ENCODE data around the gene BUB1.

Gene BUB1

DNA sequence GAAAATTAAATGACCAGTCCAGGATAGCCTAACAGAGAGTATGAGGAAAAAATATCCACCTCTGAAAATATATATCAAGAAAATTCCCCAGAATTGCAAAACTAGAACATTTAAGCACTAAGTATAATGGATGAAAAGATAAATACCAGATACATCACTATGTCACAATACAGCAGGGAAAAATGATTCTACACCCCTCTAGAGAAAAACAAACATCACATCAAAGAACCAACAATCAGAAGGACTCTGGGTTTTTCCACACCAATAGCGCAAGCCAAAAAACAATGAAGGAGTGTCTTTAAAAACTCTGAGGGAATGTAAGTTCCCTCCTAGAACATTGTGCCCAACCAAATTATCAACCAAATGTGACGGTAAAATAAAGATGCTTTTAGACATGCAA is 13.7 kb downstream of the BUB1 start:
- TF ChIP-seq, protein P1, sequence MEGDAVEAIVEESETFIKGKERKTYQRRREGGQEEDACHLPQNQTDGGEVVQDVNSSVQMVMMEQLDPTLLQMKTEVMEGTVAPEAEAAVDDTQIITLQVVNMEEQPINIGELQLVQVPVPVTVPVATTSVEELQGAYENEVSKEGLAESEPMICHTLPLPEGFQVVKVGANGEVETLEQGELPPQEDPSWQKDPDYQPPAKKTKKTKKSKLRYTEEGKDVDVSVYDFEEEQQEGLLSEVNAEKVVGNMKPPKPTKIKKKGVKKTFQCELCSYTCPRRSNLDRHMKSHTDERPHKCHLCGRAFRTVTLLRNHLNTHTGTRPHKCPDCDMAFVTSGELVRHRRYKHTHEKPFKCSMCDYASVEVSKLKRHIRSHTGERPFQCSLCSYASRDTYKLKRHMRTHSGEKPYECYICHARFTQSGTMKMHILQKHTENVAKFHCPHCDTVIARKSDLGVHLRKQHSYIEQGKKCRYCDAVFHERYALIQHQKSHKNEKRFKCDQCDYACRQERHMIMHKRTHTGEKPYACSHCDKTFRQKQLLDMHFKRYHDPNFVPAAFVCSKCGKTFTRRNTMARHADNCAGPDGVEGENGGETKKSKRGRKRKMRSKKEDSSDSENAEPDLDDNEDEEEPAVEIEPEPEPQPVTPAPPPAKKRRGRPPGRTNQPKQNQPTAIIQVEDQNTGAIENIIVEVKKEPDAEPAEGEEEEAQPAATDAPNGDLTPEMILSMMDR (IDR thresholded peaks at IDR 0.05) = no peak
- peaks cover 68% of the 10 kb centered on the region for H3K36me3 ChIP-seq
- no peak overlapping the region for H3K27ac ChIP-seq
- no peaks in the 10 kb centered on the region for H3K9me3 ChIP-seq
- H3K4me3 ChIP-seq (ENCODE audit: low read depth in 1 of 2, low read length in 1 of 2) = no peak overlapping the region
- H3K27me3 ChIP-seq = no peaks in the 10 kb centered on the region
- H3K4me1 ChIP-seq (ENCODE audit: control insufficient read depth in 1 of 2, insufficient read depth in 1 of 2, low read depth in 1 of 2, low read length in 1 of 2) = no peaks in the 10 kb centered on the region

DNA sequence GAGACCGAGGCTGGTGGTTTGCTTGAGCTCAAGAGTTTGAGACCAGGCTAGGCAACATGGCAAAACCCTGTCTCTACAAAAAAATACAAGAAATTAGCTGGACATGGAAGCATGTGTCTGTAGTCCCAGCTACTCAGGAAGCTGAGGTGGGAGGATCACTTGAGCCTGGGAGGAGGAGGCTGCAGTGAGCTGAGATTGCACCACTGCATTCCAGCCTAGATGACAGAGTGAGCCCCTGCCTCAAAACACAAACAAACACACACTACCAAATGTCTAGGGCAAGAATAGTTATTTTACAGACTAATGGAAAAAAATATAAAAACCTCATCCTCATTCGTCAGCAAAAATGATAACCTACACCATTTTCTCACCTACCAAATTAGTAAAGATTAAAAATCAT is 15.3 kb downstream of the BUB1 start:
- Histone ChIP-seq H3K4me1 (ENCODE audit: control insufficient read depth in 1 of 2, insufficient read depth in 1 of 2, low read depth in 1 of 2, low read length in 1 of 2) (no peaks in the 10 kb centered on the region), H3K27ac (no peak overlapping the region), H3K36me3 (peaks cover 68% of the 10 kb centered on the region), H3K4me3 (ENCODE audit: low read depth in 1 of 2, low read length in 1 of 2) (no peak overlapping the region), H3K9me3 (no peaks in the 10 kb centered on the region), H3K27me3 (no peaks in the 10 kb centered on the region)
- TF ChIP-seq, protein P1 (IDR thresholded peaks at IDR 0.05) = no peak

DNA sequence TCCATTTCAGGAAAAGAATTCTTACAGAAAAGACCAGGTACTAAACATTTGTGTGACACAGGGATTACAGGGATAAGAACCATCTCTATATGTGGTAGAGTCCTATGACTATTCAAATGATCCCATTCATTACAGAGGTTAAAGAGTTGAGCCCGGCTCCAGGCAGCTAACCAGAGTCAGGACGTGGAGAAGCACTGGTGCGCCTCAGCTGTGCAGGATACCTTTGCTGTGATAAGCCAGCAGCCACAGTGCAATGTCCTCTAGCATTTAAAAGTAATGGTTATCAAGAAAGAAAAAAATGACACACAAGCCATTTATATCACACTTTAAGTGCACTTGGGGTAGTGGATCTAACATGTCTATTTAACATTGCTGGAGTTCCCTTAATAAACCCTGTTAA is 17.3 kb downstream of the BUB1 start:
- Histone ChIP-seq H3K4me1 (ENCODE audit: control insufficient read depth in 1 of 2, insufficient read depth in 1 of 2, low read depth in 1 of 2, low read length in 1 of 2) (no peaks in the 10 kb centered on the region), H3K4me3 (ENCODE audit: low read depth in 1 of 2, low read length in 1 of 2) (no peak overlapping the region), H3K27me3 (no peaks in the 10 kb centered on the region), H3K36me3 (peaks cover 70% of the 10 kb centered on the region), H3K27ac (no peak overlapping the region), H3K9me3 (no peaks in the 10 kb centered on the region)
- TF ChIP-seq, protein P1 (IDR thresholded peaks at IDR 0.05) = no peak

DNA sequence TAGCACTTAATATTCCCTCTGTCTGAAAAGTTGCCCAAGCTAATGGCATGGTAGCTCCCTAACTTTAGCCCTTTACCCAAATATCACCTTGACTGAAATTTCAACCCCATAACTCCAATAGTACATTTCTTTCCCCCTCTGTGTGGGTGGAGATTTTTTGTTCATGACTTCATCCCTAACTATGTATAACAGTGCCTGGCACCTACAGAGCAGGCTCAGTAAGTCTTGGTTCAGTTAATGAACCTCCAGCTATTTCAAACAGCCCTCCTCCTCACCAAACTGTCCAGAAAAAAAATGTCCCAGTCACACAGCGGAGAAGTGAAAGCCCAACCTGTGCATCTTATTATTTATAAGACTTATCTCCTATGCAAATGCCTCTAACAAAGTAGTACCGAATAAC is 18.6 kb downstream of the BUB1 start:
- no peaks in the 10 kb centered on the region for H3K4me1 ChIP-seq (ENCODE audit: control insufficient read depth in 1 of 2, insufficient read depth in 1 of 2, low read depth in 1 of 2, low read length in 1 of 2)
- H3K36me3 ChIP-seq = peaks cover 74% of the 10 kb centered on the region
- no peak overlapping the region for H3K4me3 ChIP-seq (ENCODE audit: low read depth in 1 of 2, low read length in 1 of 2)
- H3K9me3 ChIP-seq = no peaks in the 10 kb centered on the region
- no peaks in the 10 kb centered on the region for H3K27me3 ChIP-seq
- no peak overlapping the region for H3K27ac ChIP-seq
- TF ChIP-seq, protein P1 (IDR thresholded peaks at IDR 0.05) = no peak

DNA sequence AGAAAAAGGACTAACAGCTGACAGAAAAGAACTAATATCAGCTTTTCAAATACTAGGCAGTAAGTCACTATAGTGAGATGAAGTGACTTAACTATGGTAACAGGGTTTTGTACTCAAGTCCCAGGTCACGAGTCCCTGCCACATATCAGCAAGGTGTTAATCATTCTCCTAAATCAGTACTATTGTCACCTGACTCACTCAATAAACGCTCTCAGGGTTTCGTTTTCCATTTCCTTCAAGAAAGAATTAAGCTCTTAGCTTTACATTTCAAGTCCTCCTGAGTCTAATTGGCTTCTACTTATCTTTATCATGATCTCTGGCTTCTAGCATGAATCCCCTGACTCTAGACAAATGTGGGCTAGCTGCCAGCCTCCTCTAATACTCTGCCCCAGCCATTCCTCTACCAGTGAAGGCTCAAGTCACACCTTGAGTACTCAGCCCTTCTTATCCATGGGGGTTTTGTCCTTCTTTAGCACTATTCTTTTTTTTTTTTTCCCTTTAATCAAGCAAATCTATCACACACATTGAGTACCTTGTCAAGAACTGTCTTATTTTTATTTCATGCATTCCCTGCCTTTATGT is 20.0 kb downstream of the BUB1 start:
- Histone ChIP-seq H3K36me3 (peaks cover 88% of the 10 kb centered on the region), H3K4me1 (ENCODE audit: control insufficient read depth in 1 of 2, insufficient read depth in 1 of 2, low read depth in 1 of 2, low read length in 1 of 2) (no peaks in the 10 kb centered on the region), H3K27ac (no peak overlapping the region), H3K4me3 (ENCODE audit: low read depth in 1 of 2, low read length in 1 of 2) (no peak overlapping the region), H3K27me3 (no peaks in the 10 kb centered on the region), H3K9me3 (no peaks in the 10 kb centered on the region)
- TF ChIP-seq, protein P1 (IDR thresholded peaks at IDR 0.05) = no peak

DNA sequence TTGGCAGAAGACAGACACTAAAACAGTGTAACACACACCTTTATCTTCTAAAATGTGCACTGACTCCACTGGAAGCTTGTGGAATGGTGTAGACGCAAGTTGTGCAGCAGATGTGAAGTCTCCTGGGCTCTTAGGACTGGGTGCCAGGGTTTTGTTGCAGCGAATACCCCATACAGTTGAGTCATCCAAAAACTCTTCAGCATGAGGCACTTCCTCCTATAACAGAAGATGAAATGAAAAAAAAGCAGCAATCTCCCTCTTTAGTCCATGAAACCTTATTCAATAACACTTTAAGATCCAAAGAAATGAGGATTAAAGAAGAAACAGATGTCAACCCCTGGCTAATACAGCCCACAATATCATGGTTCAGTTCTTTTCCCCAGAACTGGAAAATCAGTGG is 22.2 kb downstream of the BUB1 start:
- Histone ChIP-seq H3K36me3 (peaks cover 94% of the 10 kb centered on the region), H3K4me1 (ENCODE audit: control insufficient read depth in 1 of 2, insufficient read depth in 1 of 2, low read depth in 1 of 2, low read length in 1 of 2) (no peaks in the 10 kb centered on the region), H3K27me3 (no peaks in the 10 kb centered on the region), H3K27ac (no peak overlapping the region), H3K4me3 (ENCODE audit: low read depth in 1 of 2, low read length in 1 of 2) (no peak overlapping the region), H3K9me3 (no peaks in the 10 kb centered on the region)
- TF ChIP-seq, protein P1 (IDR thresholded peaks at IDR 0.05) = no peak

Data from neutrophil (primary cell).